GM21367 (cell line): Measurements from ENCODE around the gene PIKFYVE.
"Not testable (repeated sequence)": the region's sequence is repeated elsewhere in the genome, so short reads cannot be mapped to it uniquely, and the experiment has no call there.

Source experiments
- ATAC-seq: cut with Tn5 transposase; IDR thresholded peaks from one replicate; pipeline ENCODE4 v1.9.1; 2021; ENCODE audit not compliant: unreplicated experiment

PIKFYVE gene

DNA sequence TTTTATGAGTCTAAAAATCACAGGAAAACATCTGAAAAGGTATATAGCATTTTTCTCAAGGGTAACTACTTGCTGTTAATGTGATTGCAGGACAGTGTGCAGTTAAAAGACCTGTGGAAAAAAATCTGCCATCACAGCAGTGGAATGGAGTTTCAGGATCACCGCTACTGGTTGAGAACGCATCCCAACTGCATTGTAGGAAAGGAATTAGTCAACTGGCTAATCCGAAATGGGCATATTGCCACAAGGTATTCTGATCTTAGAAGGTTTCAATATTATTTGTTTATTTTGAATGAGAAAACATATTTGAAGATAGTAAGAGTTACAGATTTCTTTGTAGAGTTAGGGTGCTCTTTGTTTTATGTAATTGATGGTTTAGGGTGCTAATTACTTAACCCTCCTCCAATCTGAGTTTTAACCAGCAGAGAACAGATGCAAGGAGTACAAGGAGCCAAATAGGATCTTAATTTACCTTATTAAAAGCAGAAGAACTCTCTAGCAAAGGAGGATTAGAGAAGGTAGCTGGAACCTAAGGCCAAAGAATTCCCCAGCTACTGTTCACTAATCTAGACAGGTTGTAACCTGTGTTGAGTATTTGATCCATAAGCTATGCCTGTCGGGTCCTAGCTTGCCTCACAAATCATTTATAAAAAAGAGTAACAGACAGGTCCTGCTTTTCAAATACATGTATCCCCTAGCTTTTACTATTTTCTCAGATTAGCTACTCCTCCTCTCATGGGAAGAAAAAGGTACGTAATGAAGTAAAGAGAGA lies 35.0 kb downstream of the PIKFYVE start:
- ATAC-seq, result no peak

DNA sequence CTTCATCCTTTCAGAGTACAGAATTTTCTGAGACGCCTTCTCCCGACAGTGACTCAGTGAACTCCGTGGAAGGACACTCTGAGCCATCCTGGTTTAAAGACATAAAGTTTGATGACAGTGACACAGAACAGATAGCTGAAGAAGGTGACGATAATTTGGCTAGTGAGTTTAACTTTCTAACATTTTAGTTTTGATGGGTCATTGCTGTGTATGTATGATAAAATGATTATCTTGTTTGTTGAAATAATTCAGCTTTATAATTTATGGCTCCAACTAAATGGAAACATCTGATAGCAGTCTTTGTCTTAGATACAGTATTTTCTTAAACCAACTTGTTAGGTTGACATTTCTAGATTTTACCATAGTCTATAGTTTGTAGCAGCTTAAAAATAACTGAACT lies 38.1 kb downstream of the PIKFYVE start:
- no peak for ATAC-seq

GRCh38 chr2:208304695-208305094 lies 38.6 kb downstream of the PIKFYVE start:
- ATAC-seq, result no peak

- ATAC-seq, result no peak
Measured at GRCh38 chr2:208306291-208306690, 40.2 kb downstream of the PIKFYVE start.

- ATAC-seq, result peak; percentile 60
Measured at GRCh38 chr2:208311321-208311720, 45.3 kb downstream of the PIKFYVE start.

DNA sequence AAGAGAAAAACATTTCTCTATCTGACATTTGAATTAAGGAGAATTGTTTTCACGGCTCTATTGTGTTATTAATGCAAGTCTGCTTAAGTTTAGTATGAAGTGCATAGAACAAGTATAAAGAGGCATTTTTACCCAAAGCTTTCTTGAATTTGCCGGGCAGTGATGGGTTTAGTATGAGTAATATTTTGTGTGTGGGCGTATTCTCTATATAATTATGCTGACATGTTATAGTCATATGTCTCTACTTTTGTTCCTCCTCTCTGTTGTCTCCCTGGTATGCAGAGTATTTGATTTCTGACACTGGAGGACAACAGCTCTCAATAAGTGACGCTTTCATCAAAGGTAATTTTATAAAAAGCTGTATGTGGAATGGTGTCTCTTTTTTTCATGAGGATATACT lies 45.9 kb downstream of the PIKFYVE start:
- peak; percentile 36 for ATAC-seq

DNA sequence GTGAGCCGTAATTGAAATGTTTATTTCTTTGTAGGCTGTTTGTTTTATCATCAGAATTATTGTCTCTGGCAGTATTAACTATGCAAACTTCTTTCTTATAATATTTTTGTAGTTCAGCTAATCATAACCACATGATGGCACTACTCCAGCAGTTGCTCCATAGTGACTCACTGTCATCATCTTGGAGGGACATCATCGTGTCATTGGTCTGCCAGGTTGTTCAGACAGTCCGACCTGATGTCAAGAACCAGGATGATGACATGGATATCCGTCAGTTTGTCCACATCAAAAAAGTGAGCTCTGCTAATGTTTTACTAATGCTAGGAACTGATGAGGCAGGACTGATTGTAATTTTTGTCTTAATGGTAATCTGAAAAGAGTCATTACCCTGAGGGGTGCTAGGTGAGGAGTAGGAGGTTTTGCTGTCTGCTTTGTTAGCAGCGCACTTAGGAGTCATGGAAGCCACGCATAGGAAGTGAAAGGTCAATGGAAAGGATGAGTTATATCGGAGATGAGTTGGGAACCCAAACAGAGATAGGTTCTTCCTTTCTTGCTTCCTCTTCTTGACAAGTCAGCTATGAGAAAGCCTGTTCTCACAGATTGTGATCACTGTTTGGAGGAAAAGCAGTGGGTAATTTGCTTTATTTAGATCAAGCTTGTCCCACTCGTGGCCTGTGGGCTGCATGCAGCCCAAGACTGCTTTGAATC lies 49.2 kb downstream of the PIKFYVE start:
- peak; percentile 58 for ATAC-seq

GRCh38 chr2:208318127-208318526 lies 52.1 kb downstream of the PIKFYVE start:
- ATAC-seq, result no peak

- ATAC-seq, result peak; percentile 25
Measured at GRCh38 chr2:208319391-208319790, 53.3 kb downstream of the PIKFYVE start.

DNA sequence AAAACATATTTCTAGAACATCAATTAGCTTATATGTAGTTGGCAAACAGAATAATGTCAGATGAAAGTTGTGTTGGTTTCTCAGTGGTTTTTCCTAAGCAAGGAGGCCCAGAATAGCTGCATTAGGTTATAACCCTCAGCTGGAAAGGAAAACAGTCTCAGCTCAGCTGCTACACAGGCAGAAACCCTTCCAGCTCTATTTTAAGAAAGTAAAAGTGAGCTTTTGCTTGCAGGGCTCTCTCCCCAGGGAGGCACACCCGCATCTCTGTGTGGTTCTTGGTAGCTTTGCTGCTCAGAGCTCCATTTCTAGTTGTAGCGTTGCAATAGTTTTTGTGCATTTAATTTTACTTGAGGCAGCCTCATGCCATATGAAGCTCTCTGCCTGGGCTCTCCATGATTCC lies 54.6 kb downstream of the PIKFYVE start:
- peak; percentile 94 for ATAC-seq

DNA sequence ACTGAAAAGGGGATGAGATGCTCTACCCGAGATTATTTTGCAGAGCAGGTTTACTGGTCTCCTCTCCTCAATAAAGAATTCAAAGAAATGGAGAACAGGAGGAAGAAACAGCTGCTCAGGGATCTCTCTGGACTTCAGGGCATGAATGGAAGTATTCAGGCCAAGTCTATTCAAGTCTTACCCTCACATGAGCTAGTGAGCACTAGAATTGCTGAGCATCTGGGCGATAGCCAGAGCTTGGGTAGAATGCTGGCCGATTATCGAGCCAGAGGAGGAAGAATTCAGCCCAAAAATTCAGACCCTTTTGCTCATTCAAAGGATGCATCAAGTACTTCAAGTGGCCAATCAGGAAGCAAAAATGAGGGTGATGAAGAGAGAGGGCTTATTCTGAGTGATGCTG lies 60.0 kb downstream of the PIKFYVE start:
- no peak for ATAC-seq

GRCh38 chr2:208329485-208329884 lies 63.4 kb downstream of the PIKFYVE start:
- ATAC-seq, result no peak

- no peak for ATAC-seq
Measured at GRCh38 chr2:208334230-208334629, 68.2 kb downstream of the PIKFYVE start.

- no peak for ATAC-seq
Measured at GRCh38 chr2:208346756-208347155, 80.7 kb downstream of the PIKFYVE start.

DNA sequence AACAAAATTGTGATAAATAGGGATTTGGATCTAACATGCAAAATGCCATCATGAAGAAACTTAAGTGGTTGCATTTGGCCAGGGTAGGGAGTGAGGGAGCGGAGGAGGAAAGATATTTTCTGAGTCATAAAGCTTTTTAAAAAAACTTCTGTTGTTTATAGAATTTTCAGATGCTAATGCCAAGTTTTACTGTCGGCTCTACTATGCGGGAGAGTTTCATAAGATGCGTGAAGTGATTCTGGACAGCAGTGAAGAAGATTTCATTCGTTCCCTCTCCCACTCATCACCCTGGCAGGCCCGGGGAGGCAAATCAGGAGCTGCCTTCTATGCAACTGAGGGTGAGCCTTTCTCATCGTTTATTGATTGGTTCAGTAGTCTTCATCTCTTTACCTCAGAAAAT lies 84.6 kb downstream of the PIKFYVE start:
- ATAC-seq, result no peak

DNA sequence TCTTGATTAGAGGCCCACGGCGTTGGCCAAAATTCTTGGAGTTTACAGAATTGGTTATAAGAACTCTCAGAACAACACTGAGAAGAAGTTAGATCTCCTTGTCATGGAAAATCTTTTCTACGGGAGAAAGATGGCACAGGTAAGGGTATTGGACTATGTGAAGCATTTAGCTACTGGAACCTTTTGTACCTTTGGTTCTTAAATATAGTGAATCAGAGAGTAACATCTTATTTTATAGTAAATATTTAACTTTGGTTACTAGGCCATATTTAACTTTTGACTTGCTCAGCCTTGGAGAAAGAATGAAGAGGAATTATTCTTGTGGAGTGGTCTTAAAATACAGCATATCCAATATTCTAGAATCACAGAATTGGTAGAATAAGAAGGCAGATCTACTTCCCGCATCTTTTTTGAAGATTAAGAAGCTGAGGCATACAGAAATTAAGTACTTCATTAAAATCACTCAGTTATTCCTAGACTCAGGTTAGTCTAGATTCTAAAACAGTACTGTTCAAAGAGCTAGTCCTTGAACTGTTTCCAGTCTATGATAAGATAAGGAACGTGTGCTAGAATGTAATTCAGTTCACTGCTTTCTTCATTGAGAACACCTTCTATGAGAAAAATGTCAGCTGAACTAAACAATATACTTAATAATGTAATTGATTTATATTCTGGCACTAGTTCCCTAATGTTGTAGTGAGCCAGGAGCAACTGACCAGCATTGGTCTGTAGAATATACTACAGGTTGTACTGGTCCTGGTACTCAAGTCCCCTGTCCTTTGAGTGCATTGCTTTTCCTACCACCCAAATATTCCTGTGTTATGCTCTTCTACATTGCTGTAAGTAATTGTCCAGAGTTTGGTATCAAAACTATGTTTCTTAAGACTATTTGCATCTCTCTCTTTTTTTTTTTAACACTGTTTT lies 86.9 kb downstream of the PIKFYVE start:
- no peak for ATAC-seq

GRCh38 chr2:208354964-208355381 lies 88.9 kb downstream of the PIKFYVE start:
- ATAC-seq, result no peak

DNA sequence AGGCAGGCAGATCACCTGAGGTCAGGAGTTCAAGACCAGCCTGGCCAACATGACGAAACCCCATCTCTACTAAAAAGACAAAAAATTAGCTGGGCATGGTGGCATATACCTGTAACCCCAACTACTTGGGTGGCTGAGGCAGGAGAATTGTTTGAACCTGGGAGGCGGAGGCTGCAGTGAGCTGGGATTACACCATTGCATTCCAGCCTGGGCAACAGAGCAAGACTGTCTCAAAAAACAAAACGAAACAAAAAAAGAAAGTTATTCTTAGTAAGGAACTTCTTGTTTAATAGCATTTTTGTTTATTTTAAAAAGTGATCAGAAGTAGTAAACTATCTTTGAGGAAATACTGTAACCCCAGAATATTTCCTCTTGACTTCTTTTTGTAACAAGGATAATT lies 90.4 kb downstream of the PIKFYVE start:
- not testable (repeated sequence) for ATAC-seq

GRCh38 chr2:208356846-208357574 lies 91.0 kb downstream of the PIKFYVE start:
- ATAC-seq, result no peak

GRCh38 chr2:208358758-208359631 lies 92.9 kb downstream of the PIKFYVE start:
- no peak for ATAC-seq
